BLaER1 (cell line): Measurements from ENCODE around the gene RTP2.
A peak's percentile ranks its signal among the peaks of the same experiment; 100 is the strongest.

Source experiments
- H3K27ac ChIP-seq: shearing (Covaris generic); formaldehyde crosslinking; 2 replicates; pipeline ENCODE4 v1.8.1; 2022
- H3K27me3 ChIP-seq: shearing (Covaris generic); formaldehyde crosslinking; 2 replicates; pipeline ENCODE4 v1.8.1; 2022
- H3K36me3 ChIP-seq: shearing (Covaris generic); formaldehyde crosslinking; 2 replicates; pipeline ENCODE4 v1.8.1; 2022
- H3K4me1 ChIP-seq: shearing (Covaris generic); formaldehyde crosslinking; 2 replicates; pipeline ENCODE4 v1.8.1; 2022
- H3K4me2 ChIP-seq: shearing (Covaris generic); formaldehyde crosslinking; 2 replicates; pipeline ENCODE4 v1.8.1; 2022
- H3K4me3 ChIP-seq: shearing (Covaris generic); formaldehyde crosslinking; 2 replicates; pipeline ENCODE4 v1.8.1; 2022
- H3K9ac ChIP-seq: shearing (Covaris generic); formaldehyde crosslinking; 2 replicates; pipeline ENCODE4 v1.8.1; 2022
- H3K9me3 ChIP-seq: shearing (Covaris generic); formaldehyde crosslinking; 2 replicates; pipeline ENCODE4 v1.8.1; 2022
- H4K20me1 ChIP-seq: shearing (Covaris generic); formaldehyde crosslinking; 2 replicates; pipeline ENCODE4 v1.8.1; 2022
- Cebpa-rat ChIP-seq: shearing (Covaris generic); IDR thresholded peaks from 2 replicates; pipeline ENCODE4 v1.8.1; 2022

RTP2 gene

GRCh38 chr3:187739094-187739560 is 36.8 kb upstream of the RTP2 start:
- Histone ChIP-seq H4K20me1 (peaks cover 93% of the 10 kb centered on the region), H3K36me3 (peaks cover 11% of the 10 kb centered on the region), H3K27ac (peak overlapping the region; percentile 100), H3K4me3 (peak overlapping the region; percentile 97), H3K9ac (peak overlapping the region; percentile 99), H3K4me2 (peak overlapping the region; percentile 98), H3K27me3 (no peaks in the 10 kb centered on the region), H3K9me3 (no peaks in the 10 kb centered on the region), H3K4me1 (peaks cover 47% of the 10 kb centered on the region)
- no peak for TF ChIP-seq Cebpa-rat

GRCh38 chr3:187738331-187739093 is 36.2 kb upstream of the RTP2 start:
- peak overlapping the region; percentile 97 for H3K4me3 ChIP-seq
- TF ChIP-seq Cebpa-rat = no peak
- peaks cover 95% of the 10 kb centered on the region for H4K20me1 ChIP-seq
- H3K27me3 ChIP-seq = no peaks in the 10 kb centered on the region
- H3K9ac ChIP-seq = peak overlapping the region; percentile 99
- peaks cover 53% of the 10 kb centered on the region for H3K4me1 ChIP-seq
- peaks cover 17% of the 10 kb centered on the region for H3K36me3 ChIP-seq
- H3K4me2 ChIP-seq = peak overlapping the region; percentile 98
- H3K27ac ChIP-seq = peak overlapping the region; percentile 100
- no peaks in the 10 kb centered on the region for H3K9me3 ChIP-seq

GRCh38 chr3:187738071-187738330 is 35.6 kb upstream of the RTP2 start:
- Histone ChIP-seq H3K4me3 (peak overlapping the region; percentile 97), H3K4me1 (peaks cover 58% of the 10 kb centered on the region), H3K27ac (peak overlapping the region; percentile 100)

GRCh38 chr3:187737368-187738070 is 35.2 kb upstream of the RTP2 start:
- Histone ChIP-seq H3K4me1 (peaks cover 62% of the 10 kb centered on the region), H3K9me3 (no peaks in the 10 kb centered on the region), H3K4me3 (peak overlapping the region; percentile 97), H4K20me1 (peaks cover 100% of the 10 kb centered on the region), H3K27me3 (no peaks in the 10 kb centered on the region), H3K4me2 (peak overlapping the region; percentile 98), H3K27ac (peak overlapping the region; percentile 100), H3K36me3 (peaks cover 27% of the 10 kb centered on the region), H3K9ac (peak overlapping the region; percentile 99)
- no peak for TF ChIP-seq Cebpa-rat

More at GRCh38 chr3:187738071-187738330, 35.6 kb upstream of the RTP2 start:
- Histone ChIP-seq H3K9me3 (no peaks in the 10 kb centered on the region), H3K9ac (peak overlapping the region; percentile 99), H4K20me1 (peaks cover 100% of the 10 kb centered on the region), H3K4me2 (peak overlapping the region; percentile 98), H3K36me3 (peaks cover 22% of the 10 kb centered on the region), H3K27me3 (no peaks in the 10 kb centered on the region)
- no peak for TF ChIP-seq Cebpa-rat

GRCh38 chr3:187737006-187737367 is 34.6 kb upstream of the RTP2 start:
- peak overlapping the region; percentile 97 for H3K4me3 ChIP-seq
- peak overlapping the region; percentile 99 for H3K9ac ChIP-seq
- peaks cover 100% of the 10 kb centered on the region for H4K20me1 ChIP-seq

GRCh38 chr3:187736418-187736871 is 34.1 kb upstream of the RTP2 start:
- Histone ChIP-seq H3K4me3 (peak overlapping the region; percentile 97), H3K9me3 (no peaks in the 10 kb centered on the region), H3K27ac (peak overlapping the region; percentile 100), H3K36me3 (peaks cover 38% of the 10 kb centered on the region), H3K9ac (peak overlapping the region; percentile 99), H3K27me3 (no peaks in the 10 kb centered on the region), H3K4me1 (peaks cover 62% of the 10 kb centered on the region), H4K20me1 (peaks cover 100% of the 10 kb centered on the region), H3K4me2 (peak overlapping the region; percentile 98)
- no peak for TF ChIP-seq Cebpa-rat

More at GRCh38 chr3:187737006-187737367, 34.6 kb upstream of the RTP2 start:
- no peaks in the 10 kb centered on the region for H3K9me3 ChIP-seq
- H3K4me1 ChIP-seq = peaks cover 62% of the 10 kb centered on the region
- H3K36me3 ChIP-seq = peaks cover 33% of the 10 kb centered on the region
- peak overlapping the region; percentile 98 for H3K4me2 ChIP-seq
- H3K27ac ChIP-seq = peak overlapping the region; percentile 100
- no peak for TF ChIP-seq Cebpa-rat
- H3K27me3 ChIP-seq = no peaks in the 10 kb centered on the region

GRCh38 chr3:187735837-187736236 is 33.5 kb upstream of the RTP2 start:
- peaks cover 100% of the 10 kb centered on the region for H4K20me1 ChIP-seq
- H3K9ac ChIP-seq = peak overlapping the region; percentile 99
- H3K9me3 ChIP-seq = no peaks in the 10 kb centered on the region
- H3K27ac ChIP-seq = peak overlapping the region; percentile 100
- H3K27me3 ChIP-seq = no peaks in the 10 kb centered on the region
- H3K4me2 ChIP-seq = peak overlapping the region; percentile 98
- peak overlapping the region; percentile 97 for H3K4me3 ChIP-seq
- peaks cover 44% of the 10 kb centered on the region for H3K36me3 ChIP-seq
- H3K4me1 ChIP-seq = peaks cover 62% of the 10 kb centered on the region
- no peak for TF ChIP-seq Cebpa-rat

GRCh38 chr3:187735383-187735782 is 33.0 kb upstream of the RTP2 start:
- Histone ChIP-seq H3K9ac (peak overlapping the region; percentile 99), H3K4me1 (peaks cover 62% of the 10 kb centered on the region), H3K27me3 (no peaks in the 10 kb centered on the region), H3K4me2 (peak overlapping the region; percentile 98), H3K27ac (peak overlapping the region; percentile 100), H3K4me3 (peak overlapping the region; percentile 97), H4K20me1 (peaks cover 100% of the 10 kb centered on the region), H3K9me3 (no peaks in the 10 kb centered on the region), H3K36me3 (peaks cover 49% of the 10 kb centered on the region)
- no peak for TF ChIP-seq Cebpa-rat

- Histone ChIP-seq H4K20me1 (peaks cover 100% of the 10 kb centered on the region), H3K9ac (peak overlapping the region; percentile 99), H3K27me3 (no peaks in the 10 kb centered on the region), H3K27ac (peak overlapping the region; percentile 100), H3K4me2 (peak overlapping the region; percentile 98), H3K9me3 (no peaks in the 10 kb centered on the region), H3K4me1 (peaks cover 62% of the 10 kb centered on the region), H3K4me3 (peak overlapping the region; percentile 97), H3K36me3 (peaks cover 54% of the 10 kb centered on the region)
- no peak for TF ChIP-seq Cebpa-rat
Measured at GRCh38 chr3:187734841-187735240, 32.5 kb upstream of the RTP2 start.

- H3K9me3 ChIP-seq = no peaks in the 10 kb centered on the region
- no peak for TF ChIP-seq Cebpa-rat
- H3K36me3 ChIP-seq = peaks cover 64% of the 10 kb centered on the region
- peaks cover 70% of the 10 kb centered on the region for H3K4me1 ChIP-seq
- peaks cover 100% of the 10 kb centered on the region for H4K20me1 ChIP-seq
- H3K4me3 ChIP-seq = no peak overlapping the region
- peak overlapping the region; percentile 98; the same call in 1 of the 2 replicates for H3K4me2 ChIP-seq
- H3K27ac ChIP-seq = peak overlapping the region; percentile 100; the same call in 1 of the 2 replicates
- H3K27me3 ChIP-seq = no peaks in the 10 kb centered on the region
- no peak overlapping the region for H3K9ac ChIP-seq
Measured at GRCh38 chr3:187733371-187733770, 31.0 kb upstream of the RTP2 start.
